Measurements from ENCODE around the gene ZSCAN10. TPM values are rescaled to one million over a fixed set of nuclear protein-coding genes. Genes with fewer than 3 reads are reported as not detected.

The ZSCAN10 gene
- total RNA-seq, 1 donor from 2014 or later: not detected

DNA sequence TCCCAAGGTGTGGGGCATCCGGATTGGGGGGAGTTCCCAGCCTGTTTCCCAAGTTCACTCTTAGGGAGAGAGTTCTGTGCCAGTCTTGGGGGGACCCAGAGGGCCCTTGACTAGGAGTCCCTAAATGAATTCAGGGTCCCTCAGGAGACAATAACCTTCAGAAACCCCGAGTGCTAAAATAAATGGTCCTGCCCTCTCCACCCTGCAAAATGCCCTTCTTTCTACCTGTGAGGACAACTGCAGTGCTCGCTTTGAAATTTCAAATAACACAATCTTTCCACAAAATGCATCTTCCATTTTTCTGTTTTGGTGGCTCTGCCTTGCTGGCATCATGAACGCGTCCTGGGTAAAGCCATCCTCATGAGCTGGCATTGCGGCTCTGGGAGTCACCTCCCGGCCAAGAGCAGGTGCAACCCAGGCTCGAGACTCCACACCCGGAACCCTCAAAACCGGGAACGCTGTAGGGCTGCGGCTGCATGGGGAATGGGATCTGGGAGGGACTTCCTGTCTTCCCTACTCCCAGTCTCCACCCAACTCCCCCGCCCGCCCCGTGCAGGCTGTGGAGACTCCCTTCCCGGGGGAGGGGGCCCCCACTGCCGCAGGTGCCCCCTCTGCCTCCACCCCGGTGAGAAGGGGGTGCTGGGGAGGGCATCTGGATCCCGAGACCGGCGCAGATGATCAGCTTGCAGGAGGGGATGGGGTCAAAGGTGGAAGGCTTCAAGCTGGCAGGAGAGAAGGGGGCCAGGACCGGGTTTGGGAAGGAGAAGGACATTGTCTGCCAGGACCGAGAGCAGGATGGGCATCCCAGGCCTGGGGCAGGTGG is 13.2 kb upstream of the ZSCAN10 start, which contains the start of gene ZNF205:
ZNF205 (plus strand) TSS at position 529 of the 823 bp plus-strand sequence. CDS start 845 bp downstream, outside the sequence.
- peak; percentile 60 to 73 for DNase-seq (ENCODE audit: low read depth in 2 of 2)

DNA sequence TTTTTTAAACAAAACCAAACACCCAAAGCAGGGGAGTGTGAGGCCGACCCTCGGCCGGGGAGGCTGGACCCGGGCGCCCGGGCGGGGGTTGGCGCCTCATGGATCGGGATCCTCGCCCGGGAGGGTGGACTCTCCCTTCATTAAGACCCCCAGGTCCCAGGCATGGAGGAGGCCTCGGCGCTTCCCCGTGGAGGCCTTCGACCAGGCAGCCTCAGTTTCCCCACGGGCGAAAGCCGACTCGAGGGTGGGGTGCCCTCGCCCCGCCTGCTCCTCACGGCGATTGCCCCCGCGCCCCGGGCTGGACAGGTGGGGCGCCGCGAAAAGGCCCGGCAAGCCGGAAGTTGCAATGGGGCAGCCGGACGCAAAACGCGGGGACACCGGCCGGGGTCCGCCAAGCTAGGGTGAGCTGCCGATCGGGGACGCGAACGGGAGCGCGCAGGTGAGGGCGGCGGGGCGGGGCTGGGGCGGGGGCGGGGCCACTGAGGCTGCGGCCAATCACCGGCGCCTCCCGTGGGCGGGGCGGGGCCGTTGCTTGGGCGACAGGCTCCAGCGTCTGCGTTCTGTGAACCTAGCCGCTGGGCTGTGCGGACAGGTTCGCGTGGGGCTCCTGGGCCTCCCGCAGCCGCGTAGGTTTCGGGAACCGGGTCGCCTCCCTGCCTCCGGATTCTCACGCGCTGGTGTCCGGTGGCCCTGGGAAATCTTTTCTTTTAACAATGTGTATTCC is 7.3 kb upstream of the ZSCAN10 start:
- DNase-seq (ENCODE audit: low read depth in 2 of 2): peak; percentile 80 to 93

DNA sequence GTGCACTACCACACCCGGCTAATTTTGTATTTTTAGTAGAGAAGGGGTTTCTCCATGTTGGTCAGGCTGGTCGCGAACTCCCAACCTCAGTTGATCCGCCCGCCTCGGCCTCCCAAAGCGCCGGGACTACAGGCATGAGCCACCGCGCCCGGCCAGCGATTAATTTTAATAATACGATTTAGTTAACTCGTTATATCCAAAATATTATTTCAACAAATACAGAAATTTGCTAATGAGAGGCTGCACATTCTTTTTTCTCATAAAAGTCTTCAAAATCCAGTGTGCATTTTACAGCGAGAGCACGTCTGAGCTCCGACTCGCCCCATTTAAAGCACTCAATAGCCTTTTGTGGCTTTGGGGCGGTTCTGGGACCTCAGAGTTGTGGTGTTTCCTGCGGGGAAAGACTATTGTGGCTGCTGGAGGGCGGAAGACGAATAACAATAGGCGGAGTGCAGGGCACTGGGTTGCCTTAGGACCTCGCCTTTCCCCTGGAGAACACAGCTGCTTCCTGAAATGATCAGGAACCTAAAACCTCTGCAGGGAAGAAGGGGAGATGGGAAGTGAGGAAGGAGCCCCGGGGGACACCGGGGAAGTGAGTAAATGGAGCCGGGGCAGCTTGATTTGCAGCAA is 2.9 kb upstream of the ZSCAN10 start:
- DNase-seq (ENCODE audit: low read depth in 2 of 2): peak; percentile 36 to 82

DNA sequence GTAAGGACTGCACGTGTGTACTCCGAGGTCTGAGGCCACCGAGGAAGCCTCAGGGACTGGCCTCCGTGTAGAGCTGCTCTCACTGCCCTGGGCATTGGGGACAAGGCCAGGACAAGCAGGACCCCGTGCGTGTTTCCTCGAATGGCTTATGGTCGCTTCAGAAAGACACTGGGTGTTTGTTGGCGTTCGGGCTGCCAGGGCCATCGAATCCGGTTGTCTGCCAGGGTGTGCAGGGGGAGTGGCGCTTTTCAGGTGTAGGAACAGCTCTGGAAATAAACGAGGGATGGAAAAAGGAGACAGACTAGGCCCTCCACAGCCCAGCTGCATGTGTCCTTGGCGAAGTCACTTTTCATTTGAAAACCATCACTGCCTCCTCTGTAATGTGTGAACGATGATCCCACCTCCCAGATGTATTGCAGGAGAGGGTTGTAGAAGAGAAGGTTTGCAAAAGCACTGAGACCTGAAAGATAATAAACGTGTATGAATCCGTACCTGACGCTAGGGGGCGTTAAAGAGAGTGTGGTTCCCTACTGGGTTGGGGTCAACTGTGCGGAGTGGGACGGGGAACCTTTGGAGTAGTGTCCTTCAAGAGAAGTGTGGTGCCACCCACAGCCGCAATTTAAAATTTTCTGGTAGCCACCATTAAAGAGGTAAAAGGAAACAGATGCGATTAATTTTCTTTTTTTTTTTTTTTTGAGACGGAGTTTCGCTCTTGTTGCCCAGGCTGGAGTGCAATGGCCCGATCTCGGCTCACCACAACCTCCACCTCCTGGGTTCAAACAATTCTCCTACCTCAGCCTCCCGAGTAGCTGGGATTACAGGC is 2.1 kb upstream of the ZSCAN10 start:
- DNase-seq (ENCODE audit: low read depth in 2 of 2): peak in 1 of 2 donors; percentile 56

- DNase-seq (ENCODE audit: low read depth in 2 of 2): peak; percentile 69 to 90
Observed at GRCh38 chr16:3099732-3100499, 822 bp upstream of the ZSCAN10 start.

GRCh38 chr16:3099395-3099731 is 269 bp upstream of the ZSCAN10 start:
- DNase-seq (ENCODE audit: low read depth in 2 of 2): no peak

GRCh38 chr16:3097266-3097665 is 1.8 kb downstream of the ZSCAN10 start:
- DNase-seq (ENCODE audit: low read depth in 2 of 2): no peak

DNA sequence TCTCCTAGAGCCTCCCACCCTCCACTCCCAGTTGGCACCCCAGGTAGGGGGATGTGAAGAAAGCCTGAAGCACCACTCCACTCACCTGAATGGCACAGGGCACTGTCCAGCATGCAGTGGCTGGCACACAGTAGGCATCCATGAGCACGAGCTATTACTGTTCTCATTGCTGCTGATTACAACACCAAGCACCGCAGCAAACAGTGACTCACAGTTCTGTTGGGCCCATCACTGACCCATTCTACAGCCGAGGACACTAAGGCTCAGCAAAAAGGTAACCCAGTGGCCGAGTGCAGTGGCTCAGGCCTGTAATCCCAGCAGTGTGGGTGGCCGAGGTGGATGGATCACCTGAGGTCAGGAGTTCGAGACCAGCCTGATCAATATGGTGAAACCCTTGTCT is 2.7 kb downstream of the ZSCAN10 start:
- no peak for DNase-seq (ENCODE audit: low read depth in 2 of 2)

DNA sequence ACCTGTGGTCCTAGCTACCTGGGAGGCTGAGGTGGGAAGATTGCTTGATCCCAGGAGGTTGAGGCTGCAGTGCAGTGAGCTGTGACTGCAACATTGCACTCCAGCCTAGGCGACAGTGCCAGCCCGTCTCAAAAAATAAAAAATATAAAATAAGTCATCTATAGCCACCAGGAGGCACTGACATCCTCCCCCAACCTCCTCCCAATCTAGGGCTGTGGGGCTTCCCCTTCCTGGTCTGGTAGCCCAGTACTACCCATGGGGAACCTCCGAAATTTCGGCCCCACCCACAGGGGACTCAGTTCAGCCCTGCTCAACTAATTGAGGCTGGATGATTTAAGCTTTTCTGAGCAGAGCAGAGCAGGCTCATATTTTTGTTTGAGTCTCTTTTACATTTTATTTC is 3.2 kb downstream of the ZSCAN10 start:
- DNase-seq (ENCODE audit: low read depth in 2 of 2): peak in 1 of 2 donors; percentile 25

DNA sequence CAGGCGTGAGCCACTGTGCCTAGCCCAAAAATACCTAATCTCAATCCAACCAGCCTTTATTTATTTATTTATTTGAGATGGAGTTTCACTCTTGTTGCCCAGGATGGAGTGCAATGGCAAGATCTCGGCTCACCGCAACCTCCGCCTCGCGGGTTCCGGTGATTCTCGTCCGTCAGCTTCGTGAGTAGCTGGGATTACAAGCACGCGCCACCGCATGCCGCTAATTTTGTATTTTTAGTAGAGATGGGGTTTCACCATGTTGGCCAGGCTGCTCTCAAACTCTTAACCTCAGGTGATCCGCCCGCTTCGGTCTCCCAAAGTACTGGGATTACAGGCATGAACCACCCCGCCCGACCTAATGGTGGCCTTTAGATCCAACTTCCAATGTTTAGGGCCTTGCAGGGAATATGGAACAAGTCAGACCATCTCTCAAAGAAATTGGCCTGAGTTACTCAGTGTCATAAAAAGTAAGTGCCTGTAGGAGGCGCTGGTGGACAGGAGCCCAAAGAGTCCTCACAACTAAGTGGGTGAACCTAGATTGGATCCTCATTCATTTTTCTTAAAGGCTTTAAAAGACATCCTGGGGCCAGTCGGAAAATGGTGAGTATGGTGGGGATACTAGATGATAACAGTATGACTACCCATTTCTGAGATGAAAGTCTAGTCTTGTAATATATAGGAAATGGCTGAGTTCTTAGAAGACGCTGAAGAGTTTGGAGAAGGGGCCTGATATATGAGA is 4.6 kb downstream of the ZSCAN10 start:
- peak; percentile 45 to 69 for DNase-seq (ENCODE audit: low read depth in 2 of 2)

GRCh38 chr16:3092501-3092941 is 6.6 kb downstream of the ZSCAN10 start:
- no peak for DNase-seq (ENCODE audit: low read depth in 2 of 2)

- DNase-seq (ENCODE audit: low read depth in 2 of 2): no peak
Observed at GRCh38 chr16:3091551-3091950, 7.5 kb downstream of the ZSCAN10 start.

- DNase-seq (ENCODE audit: low read depth in 2 of 2): no peak
Observed at GRCh38 chr16:3089717-3090592, 9.1 kb downstream of the ZSCAN10 start.

DNA sequence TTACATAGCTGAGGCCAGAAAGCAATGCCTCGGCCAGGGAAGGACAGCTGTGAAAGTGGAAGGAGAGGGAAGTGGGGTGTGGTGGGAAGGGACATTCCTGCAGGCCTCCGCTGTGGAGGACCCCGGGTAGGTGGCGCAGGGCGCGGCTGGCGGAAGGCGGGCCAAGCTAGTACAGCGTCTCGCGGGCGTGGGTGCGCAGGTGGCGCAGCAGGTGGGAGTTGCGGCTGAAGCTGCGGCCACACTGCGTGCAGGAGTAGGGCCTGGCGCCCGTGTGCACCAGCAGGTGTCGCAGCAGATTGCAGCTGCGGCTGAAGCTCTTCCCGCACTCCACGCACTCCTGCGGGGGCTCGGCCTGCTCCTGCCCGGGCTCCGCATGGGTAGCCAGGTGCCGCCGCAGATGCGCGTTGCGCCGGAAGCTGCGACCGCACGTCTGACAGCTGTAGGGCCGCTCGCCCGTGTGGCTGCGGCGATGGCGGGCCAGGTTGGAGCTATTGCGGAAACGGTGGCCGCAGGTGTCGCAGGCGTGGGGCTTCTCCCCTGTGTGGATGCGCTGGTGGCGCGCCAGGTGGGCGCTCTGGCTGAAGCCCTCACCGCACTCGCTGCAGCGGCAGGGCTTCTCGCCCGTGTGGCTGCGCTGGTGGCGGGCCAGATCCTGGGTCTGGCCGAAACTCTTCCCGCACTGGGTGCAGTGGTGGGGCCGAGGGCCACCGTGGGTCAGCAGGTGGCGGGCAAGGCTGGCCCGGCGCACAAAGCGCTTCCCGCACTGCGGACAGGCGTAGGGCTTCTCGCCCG is 10.0 kb downstream of the ZSCAN10 start:
- DNase-seq (ENCODE audit: low read depth in 2 of 2): no peak

- no peak for DNase-seq (ENCODE audit: low read depth in 2 of 2)
Observed at GRCh38 chr16:3088450-3088849, 10.6 kb downstream of the ZSCAN10 start.

DNA sequence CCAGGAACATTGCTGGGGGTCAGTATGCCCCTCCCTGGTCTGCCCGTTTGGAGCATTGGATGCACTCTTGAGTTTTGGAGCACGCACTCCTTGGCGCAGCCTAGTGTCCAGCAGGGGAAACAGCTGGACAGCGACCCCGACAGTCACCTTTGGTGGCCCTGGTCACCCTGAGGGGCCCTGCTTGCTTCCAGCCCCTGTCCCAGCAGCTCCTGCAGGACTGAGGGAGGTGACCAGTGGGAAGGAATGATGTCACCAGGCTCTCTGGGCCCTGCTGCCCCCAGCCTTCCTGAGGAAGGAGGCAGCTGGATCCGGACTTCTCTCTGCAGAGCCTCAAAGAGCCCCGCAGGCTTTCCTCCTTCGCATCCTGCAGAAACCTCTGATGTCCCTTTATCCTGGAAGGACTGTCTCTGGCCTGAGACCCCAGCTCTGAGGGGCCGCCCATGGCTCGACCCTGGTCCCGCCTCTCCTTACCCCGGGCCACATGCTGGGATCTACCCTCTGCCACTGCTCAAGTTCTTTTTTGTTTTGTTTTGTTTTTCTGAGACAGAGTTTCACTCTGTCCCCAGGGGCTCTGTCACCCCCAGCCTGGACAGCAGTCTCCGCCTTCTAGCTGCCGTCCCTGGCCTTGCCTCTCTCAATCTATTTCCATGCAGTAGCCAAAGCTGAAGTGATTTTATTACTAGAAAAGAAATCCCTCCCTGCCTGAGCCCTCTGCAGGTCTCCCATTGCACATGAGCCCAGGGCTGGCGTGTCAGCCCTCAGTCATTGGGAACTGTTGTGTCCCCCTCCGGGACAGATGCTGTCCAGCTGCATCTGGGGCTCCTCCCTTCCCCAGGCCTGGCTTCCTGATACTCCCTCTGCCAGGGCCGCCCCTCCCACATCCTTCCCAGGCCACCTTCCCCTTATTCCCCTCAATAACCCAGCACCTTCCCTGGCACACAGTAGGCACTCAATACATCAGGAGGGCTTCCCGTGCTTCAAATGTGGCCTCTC is 11.6 kb downstream of the ZSCAN10 start:
- peak; percentile 24 to 85 for DNase-seq (ENCODE audit: low read depth in 2 of 2)
